HepG2 (cell line): ENCODE data around the gene FAM110D. TPM values are rescaled to one million over a fixed set of nuclear protein-coding genes. Genes with fewer than 3 reads are reported as not detected.
A peak's percentile ranks its signal among the peaks of the same experiment; 100 is the strongest.

Experiments
- ARID5B ChIP-seq: IDR thresholded peaks from 2 replicates; pipeline ENCODE4 v1.4.0; 2020; ENCODE audit warnings: mild to moderate bottlenecking, missing genetic modification reagents
- BCL6 ChIP-seq: IDR thresholded peaks from 2 replicates; pipeline ENCODE4 v1.6.1; 2016; ENCODE audit warnings: missing genetic modification reagents, missing compliant biosample characterization
- CAMTA2 ChIP-seq: sonication (generic); formaldehyde crosslinking; IDR thresholded peaks from 2 replicates; pipeline ENCODE4 v1.4.0; 2020; ENCODE audit warnings: mild to moderate bottlenecking, missing genetic modification reagents, borderline replicate concordance
- EED ChIP-seq: sonication (generic); formaldehyde crosslinking; IDR thresholded peaks from 2 replicates; pipeline ENCODE4 v1.5.0; 2020; ENCODE audit warnings: mild to moderate bottlenecking, missing genetic modification reagents
- MYC ChIP-seq: sonication (generic); formaldehyde crosslinking; IDR thresholded peaks from 2 replicates; pipeline ENCODE4 v1.9.0; 2021; ENCODE audit warnings: missing genetic modification reagents, borderline replicate concordance
- NFKB2 ChIP-seq: sonication (generic); formaldehyde crosslinking; IDR thresholded peaks from 2 replicates; pipeline ENCODE4 v1.4.0; 2020; ENCODE audit warnings: missing genetic modification reagents, borderline replicate concordance
- PATZ1 ChIP-seq: sonication (generic); formaldehyde crosslinking; IDR thresholded peaks from 2 replicates; pipeline ENCODE4 v1.4.0; 2020; ENCODE audit warnings: missing genetic modification reagents
- RXRB ChIP-seq: IDR thresholded peaks from 2 replicates; pipeline ENCODE4 v1.6.1; 2016; ENCODE audit warnings: borderline replicate concordance, missing genetic modification reagents, missing compliant biosample characterization
- SIN3A ChIP-seq: IDR thresholded peaks from 2 replicates; pipeline ENCODE4 v1.6.1; 2011; ENCODE audit warnings: low read depth, mild to moderate bottlenecking, control low read depth, low read length, borderline replicate concordance
- SOX6 ChIP-seq, 2 experiments: fragments of 450-650 bp in 1 of 2; sonication (generic) in 1 of 2; formaldehyde crosslinking in 1 of 2; IDR thresholded peaks; 2 replicates each; pipeline versions ENCODE4 v1.4.0 to v1.6.1; 2017 to 2020; ENCODE audit warnings: antibody characterized with exemption in 1 of 2, mild to moderate bottlenecking in 1 of 2, missing genetic modification reagents in 1 of 2
- ZBTB1 ChIP-seq: sonication (generic); formaldehyde crosslinking; IDR thresholded peaks from 2 replicates; pipeline ENCODE4 v1.4.0; 2020; ENCODE audit warnings: missing genetic modification reagents, borderline replicate concordance
- ZNF12 ChIP-seq: sonication (generic); formaldehyde crosslinking; IDR thresholded peaks from 2 replicates; pipeline ENCODE4 v1.5.0; 2020; ENCODE audit warnings: missing genetic modification reagents
- ZNF558 ChIP-seq: sonication (generic); formaldehyde crosslinking; IDR thresholded peaks from 2 replicates; pipeline ENCODE4 v1.9.0; 2022; ENCODE audit warnings: mild to moderate bottlenecking, missing genetic modification reagents, borderline replicate concordance
- ZNF574 ChIP-seq: sonication (generic); formaldehyde crosslinking; IDR thresholded peaks from 2 replicates; pipeline ENCODE4 v1.4.0; 2020; ENCODE audit warnings: missing genetic modification reagents
- ZNF788 ChIP-seq: sonication (generic); formaldehyde crosslinking; IDR thresholded peaks from 2 replicates; pipeline ENCODE4 v1.5.0; 2020; ENCODE audit warnings: mild to moderate bottlenecking, missing genetic modification reagents, borderline replicate concordance
- polyA plus RNA-seq, 8 experiments: library from polyadenylated mRNA; depleted of rRNA in 3 of 8; stranded (reverse) in 7 of 8; unstranded in 1 of 8; fragments of >200 nt; fragmentation: Illumina TruSeq in 4 of 8; extraction: Trizol in 4 of 8; gene quantifications; 2 replicates each; pipeline versions ENCODE4 v1.2.1 to v1.2.3, GENCODE V29; 2011 to 2016; ENCODE audit warnings: low read depth in 4 of 8, missing spikeins in 1 of 8, mixed read lengths in 1 of 8; ENCODE audit not compliant: insufficient read depth in 1 of 8
- total RNA-seq, 5 experiments: library from RNA; depleted of rRNA; stranded (reverse); fragments of >200 nt; fragmentation: Illumina TruSeq; extraction: Trizol; gene quantifications; 2 replicates each; pipeline ENCODE4 v1.2.3, GENCODE V29; 2016; ENCODE audit warnings: low read depth in 1 of 5
- TF ChIP-seq, protein P1 (sequence below): sonication (generic); formaldehyde crosslinking; IDR thresholded peaks from 2 replicates; pipeline ENCODE4 v1.5.1; 2020; ENCODE audit warnings: missing genetic modification reagents, mild to moderate bottlenecking, borderline replicate concordance

The FAM110D gene
- total and polyA plus RNA-seq, 2 of the 13 experiments (the other 11 are each of a cell fraction or from before 2014, with no cell fraction given) = not detected

DNA sequence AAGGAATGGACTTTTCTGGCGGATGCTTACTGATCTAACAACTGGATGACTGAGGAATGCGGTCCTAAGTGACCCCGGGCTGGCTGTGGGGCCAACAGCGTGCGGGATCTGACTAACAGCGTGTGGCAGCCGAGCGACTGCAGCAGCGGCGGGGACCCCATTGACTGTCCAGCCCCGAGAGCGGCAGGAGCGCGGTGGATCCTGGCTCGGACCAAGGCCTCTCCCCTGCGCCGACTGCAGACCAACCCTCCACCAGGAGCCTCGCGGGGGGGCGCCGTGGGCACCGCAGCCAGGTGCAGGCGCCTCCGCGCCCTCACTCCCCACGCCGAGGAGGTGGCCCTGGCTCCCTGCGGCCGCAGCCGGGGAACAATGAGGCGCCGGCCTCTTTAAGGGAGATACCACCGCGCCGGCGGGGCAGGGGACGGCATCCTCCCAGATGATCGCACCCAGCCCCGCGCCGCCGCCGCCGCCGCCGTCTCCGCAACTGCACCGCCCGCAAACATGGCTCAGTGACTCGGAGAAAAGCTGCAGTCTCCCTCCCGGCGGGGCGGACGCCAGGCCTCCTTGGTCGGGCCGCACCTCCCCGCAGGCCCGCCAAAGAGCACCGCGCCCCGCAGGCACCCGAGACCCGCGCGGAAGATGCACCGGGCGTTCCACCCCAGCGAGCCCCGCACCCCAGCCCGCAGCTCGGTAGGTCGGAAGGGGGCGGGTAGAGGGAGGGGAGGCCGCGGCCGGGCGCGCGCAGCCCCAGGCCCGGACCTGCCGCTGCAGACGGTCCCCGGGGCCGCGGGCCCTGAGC, 47.9 kb upstream of the FAM110D start (continued):
- peak; percentile 27; the same call in 1 of the 2 replicates for TF ChIP-seq ZNF574
- TF ChIP-seq ZNF558 = no peak
- peak; percentile 80; the same call in 1 of the 2 replicates for TF ChIP-seq MYC
- TF ChIP-seq ZBTB1 (CRISPR knock-in tag) = peak; percentile 94; the same call in 1 of the 2 replicates
- TF ChIP-seq, protein P1, sequence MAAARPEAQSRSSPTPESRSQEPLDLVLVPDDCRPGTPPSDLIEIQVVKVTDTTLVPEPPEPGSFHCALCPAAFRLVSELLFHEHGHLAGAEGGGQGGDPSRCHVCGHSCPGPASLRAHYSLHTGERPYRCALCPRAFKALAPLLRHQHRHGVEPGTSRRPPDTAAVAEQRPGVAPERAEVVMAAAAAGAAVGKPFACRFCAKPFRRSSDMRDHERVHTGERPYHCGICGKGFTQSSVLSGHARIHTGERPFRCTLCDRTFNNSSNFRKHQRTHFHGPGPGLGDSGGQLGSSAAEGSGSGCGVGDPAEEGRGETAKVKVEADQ (CRISPR knock-in tag) = no peak
- no peak for TF ChIP-seq ZNF12 (CRISPR knock-in tag)
- 0 out of 2 replicates have a peak, but pooled peaks have one; percentile 45 for TF ChIP-seq BCL6
- TF ChIP-seq SIN3A = peak; percentile 54; the same call in 1 of the 2 replicates
- 0 out of 2 replicates have a peak, but pooled peaks have one; percentile 63 for TF ChIP-seq ZNF788 (CRISPR knock-in tag)
- TF ChIP-seq NFKB2 (CRISPR knock-in tag) = peak; percentile 68; the same call in 1 of the 2 replicates
- TF ChIP-seq PATZ1 (CRISPR knock-in tag) = peak; percentile 84
- no peak for TF ChIP-seq SOX6 (IDR thresholded peaks at IDR 0.05)
- TF ChIP-seq SOX6 (CRISPR knock-in tag; IDR thresholded peaks at IDR 0.05) = peak; percentile 45; the same call in 1 of the 2 replicates
- peak; percentile 43 for TF ChIP-seq ARID5B (CRISPR knock-in tag)
- TF ChIP-seq EED (CRISPR knock-in tag) = 0 out of 2 replicates have a peak, but pooled peaks have one; percentile 72
- TF ChIP-seq CAMTA2 (CRISPR knock-in tag) = peak; percentile 81; the same call in 1 of the 2 replicates
- peak; percentile 38 for TF ChIP-seq RXRB
